GM19043 (cell line): ENCODE results near the gene GALNT7.

Experiments used
- ATAC-seq: cut with Tn5 transposase; IDR thresholded peaks from one replicate; pipeline ENCODE4 v1.9.1; 2021; ENCODE audit warnings: low read depth; ENCODE audit not compliant: unreplicated experiment

The GALNT7 gene

GRCh38 chr4:173332963-173333657 is 164.5 kb downstream of the GALNT7 start:
- ATAC-seq, result no peak

- no peak for ATAC-seq
Measured at GRCh38 chr4:173333658-173334084, 165.1 kb downstream of the GALNT7 start.

GRCh38 chr4:173334085-173334890 is 165.7 kb downstream of the GALNT7 start, which contains the start of gene HMGB2:
Gene HMGB2 (minus strand): TSS chr4:173334358. CDS start chr4:173333649, 709 bp downstream.
- ATAC-seq, result peak; percentile 91

- peak; percentile 30 for ATAC-seq
Measured at GRCh38 chr4:173334891-173335752, 166.5 kb downstream of the GALNT7 start.

GRCh38 chr4:173337463-173337862 is 168.9 kb downstream of the GALNT7 start:
- ATAC-seq, result no peak

GRCh38 chr4:173343832-173344397 is 175.3 kb downstream of the GALNT7 start:
- ATAC-seq, result no peak

GRCh38 chr4:173345648-173346047 is 177.0 kb downstream of the GALNT7 start:
- ATAC-seq, result no peak

- ATAC-seq, result no peak
Measured at GRCh38 chr4:173346074-173346473, 177.5 kb downstream of the GALNT7 start.

- ATAC-seq, result no peak
Measured at GRCh38 chr4:173347467-173347866, 178.9 kb downstream of the GALNT7 start.

GRCh38 chr4:173357939-173358338 is 189.3 kb downstream of the GALNT7 start:
- no peak for ATAC-seq

GRCh38 chr4:173360587-173361221 is 192.1 kb downstream of the GALNT7 start:
- ATAC-seq, result no peak

- no peak for ATAC-seq
Measured at GRCh38 chr4:173362666-173363065, 194.1 kb downstream of the GALNT7 start.

GRCh38 chr4:173365359-173365996 is 196.9 kb downstream of the GALNT7 start:
- ATAC-seq, result no peak

- peak; percentile 16 for ATAC-seq
Measured at GRCh38 chr4:173367285-173367684, 198.7 kb downstream of the GALNT7 start.

GRCh38 chr4:173367946-173368345 is 199.3 kb downstream of the GALNT7 start:
- ATAC-seq, result no peak

GRCh38 chr4:173370130-173370476 is 201.5 kb downstream of the GALNT7 start:
- peak; percentile 0 for ATAC-seq

GRCh38 chr4:173370477-173371291 is 202.1 kb downstream of the GALNT7 start, which contains the start of gene SAP30:
Gene SAP30 (plus strand): TSS chr4:173370954. CDS start chr4:173371183, 229 bp downstream.
- peak; percentile 61 for ATAC-seq

- peak; percentile 2 for ATAC-seq
Measured at GRCh38 chr4:173371292-173372192, 202.9 kb downstream of the GALNT7 start.
